ENCODE results near the gene TSPAN5.

The TSPAN5 gene

GRCh38 chr4:98571161-98571786 lies 87.1 kb downstream of the TSPAN5 start:
- POLR2A ChIA-PET: no interaction called here
- Histone ChIP-seq H3K27ac (ENCODE audit: extremely low read depth, low read depth, low read length) (no peak overlapping the region), H3K4me3 (ENCODE audit: low read depth, low read length) (no peak overlapping the region), H3K36me3 (ENCODE audit: control insufficient read depth in 2 of 2, insufficient read depth in 1 of 2, low read length in 2 of 2) (no peaks in the 10 kb centered on the region), H3K4me1 (ENCODE audit: control insufficient read depth, insufficient read depth, low read length) (no peaks in the 10 kb centered on the region), H3K9me3 (ENCODE audit: control insufficient read depth, insufficient read depth, low read depth, low read length) (no peaks in the 10 kb centered on the region)
- TF ChIP-seq ZBTB48 (tag by site-specific recombination; IDR thresholded peaks at IDR 0.05): no peak
- no peak for TF ChIP-seq ELK4 (IDR thresholded peaks at IDR 0.05; ENCODE audit: borderline replicate concordance, low read depth, low read length)
- TF ChIP-seq TCF7L2 (IDR thresholded peaks at IDR 0.05; ENCODE audit: borderline replicate concordance, low read depth, low read length): no peak
- TF ChIP-seq ZFHX2 (tag by site-specific recombination; conservative IDR thresholded peaks at IDR 0.05): no peak
- no peak for TF ChIP-seq ZNF362 (tag by site-specific recombination; IDR thresholded peaks at IDR 0.05)
- no peak for TF ChIP-seq ZNF211 (tag by site-specific recombination; IDR thresholded peaks at IDR 0.05; ENCODE audit: low read depth)
- TF ChIP-seq, protein P1, sequence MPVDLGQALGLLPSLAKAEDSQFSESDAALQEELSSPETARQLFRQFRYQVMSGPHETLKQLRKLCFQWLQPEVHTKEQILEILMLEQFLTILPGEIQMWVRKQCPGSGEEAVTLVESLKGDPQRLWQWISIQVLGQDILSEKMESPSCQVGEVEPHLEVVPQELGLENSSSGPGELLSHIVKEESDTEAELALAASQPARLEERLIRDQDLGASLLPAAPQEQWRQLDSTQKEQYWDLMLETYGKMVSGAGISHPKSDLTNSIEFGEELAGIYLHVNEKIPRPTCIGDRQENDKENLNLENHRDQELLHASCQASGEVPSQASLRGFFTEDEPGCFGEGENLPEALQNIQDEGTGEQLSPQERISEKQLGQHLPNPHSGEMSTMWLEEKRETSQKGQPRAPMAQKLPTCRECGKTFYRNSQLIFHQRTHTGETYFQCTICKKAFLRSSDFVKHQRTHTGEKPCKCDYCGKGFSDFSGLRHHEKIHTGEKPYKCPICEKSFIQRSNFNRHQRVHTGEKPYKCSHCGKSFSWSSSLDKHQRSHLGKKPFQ (tag by site-specific recombination; IDR thresholded peaks at IDR 0.05): no peak
- CTCF ChIA-PET: no interaction called here

DNA sequence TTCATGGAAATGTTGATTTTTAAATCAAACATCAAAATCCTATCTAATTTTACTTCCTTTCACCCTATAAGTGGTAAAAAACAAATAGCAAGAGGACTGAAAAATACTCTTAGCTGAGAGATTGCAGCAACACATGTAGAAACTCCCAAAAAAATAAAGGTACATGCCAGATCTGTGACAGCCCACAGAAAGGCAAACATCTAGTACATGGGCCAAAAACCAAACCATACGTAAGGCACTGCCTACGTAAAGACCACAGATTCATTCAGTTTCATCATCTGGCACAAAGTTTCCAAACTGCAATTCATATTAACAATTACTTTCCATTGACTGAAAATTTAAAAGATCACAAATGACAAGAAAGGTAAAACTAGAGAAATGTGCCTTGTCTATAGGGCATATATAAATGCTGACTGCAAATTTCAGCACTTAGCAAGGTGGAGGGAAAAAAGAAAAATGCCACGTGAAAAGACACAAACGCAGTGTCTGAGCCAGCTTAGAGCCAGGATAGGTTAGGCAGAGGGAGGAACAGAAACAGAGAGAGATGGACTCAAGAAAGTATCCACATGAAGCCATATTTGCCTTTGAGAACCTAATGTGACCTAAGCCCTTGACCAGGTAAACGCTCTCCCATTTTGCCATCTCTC lies 88.1 kb downstream of the TSPAN5 start:
- TF ChIP-seq ZNF518A (tag by site-specific recombination; conservative IDR thresholded peaks at IDR 0.05; ENCODE audit: low read depth) (no peak), ZNF302 (tag by site-specific recombination; IDR thresholded peaks at IDR 0.05; ENCODE audit: low read depth) (no peak), ZNF561 (tag by site-specific recombination; IDR thresholded peaks at IDR 0.05; ENCODE audit: borderline replicate concordance) (no peak), ZNF488 (tag by site-specific recombination; IDR thresholded peaks at IDR 0.05) (no peak), ZNF621 (tag by site-specific recombination; IDR thresholded peaks at IDR 0.05) (no peak), REPIN1 (tag by site-specific recombination; IDR thresholded peaks at IDR 0.05; ENCODE audit: low read depth) (no peak), ZNF16 (tag by site-specific recombination; IDR thresholded peaks at IDR 0.05; ENCODE audit: low read depth) (no peak), SALL2 (tag by site-specific recombination; IDR thresholded peaks at IDR 0.05; ENCODE audit: borderline replicate concordance) (no peak), ZNF292 (tag by site-specific recombination; IDR thresholded peaks at IDR 0.05; ENCODE audit: borderline replicate concordance, low read depth) (no peak), ZNF785 (tag by site-specific recombination; IDR thresholded peaks at IDR 0.05) (no peak), FEZF1 (tag by site-specific recombination; IDR thresholded peaks at IDR 0.05) (no peak), ZNF747 (tag by site-specific recombination; IDR thresholded peaks at IDR 0.05) (no peak), ZNF132 (tag by site-specific recombination; IDR thresholded peaks at IDR 0.05; ENCODE audit: borderline replicate concordance) (no peak), ZNF202 (tag by site-specific recombination; IDR thresholded peaks at IDR 0.05; ENCODE audit: borderline replicate concordance) (no peak)
- TF ChIP-seq, protein P2, sequence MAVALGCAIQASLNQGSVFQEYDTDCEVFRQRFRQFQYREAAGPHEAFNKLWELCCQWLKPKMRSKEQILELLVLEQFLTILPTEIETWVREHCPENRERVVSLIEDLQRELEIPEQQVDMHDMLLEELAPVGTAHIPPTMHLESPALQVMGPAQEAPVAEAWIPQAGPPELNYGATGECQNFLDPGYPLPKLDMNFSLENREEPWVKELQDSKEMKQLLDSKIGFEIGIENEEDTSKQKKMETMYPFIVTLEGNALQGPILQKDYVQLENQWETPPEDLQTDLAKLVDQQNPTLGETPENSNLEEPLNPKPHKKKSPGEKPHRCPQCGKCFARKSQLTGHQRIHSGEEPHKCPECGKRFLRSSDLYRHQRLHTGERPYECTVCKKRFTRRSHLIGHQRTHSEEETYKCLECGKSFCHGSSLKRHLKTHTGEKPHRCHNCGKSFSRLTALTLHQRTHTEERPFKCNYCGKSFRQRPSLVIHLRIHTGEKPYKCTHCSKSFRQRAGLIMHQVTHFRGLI (tag by site-specific recombination; IDR thresholded peaks at IDR 0.05): no peak
- no peaks in the 10 kb centered on the region for H3K4me1 ChIP-seq (ENCODE audit: control insufficient read depth, insufficient read depth, low read length)
- no peak overlapping the region for H3K27ac ChIP-seq (ENCODE audit: extremely low read depth, low read depth, low read length)
- ChIA-PET CTCF (no interaction called here), POLR2A (no interaction called here)
- no peaks in the 10 kb centered on the region for H3K9me3 ChIP-seq (ENCODE audit: control insufficient read depth, insufficient read depth, low read depth, low read length)
- no peaks in the 10 kb centered on the region for H3K36me3 ChIP-seq (ENCODE audit: control insufficient read depth in 2 of 2, insufficient read depth in 1 of 2, low read length in 2 of 2)
- no peak overlapping the region for H3K4me3 ChIP-seq (ENCODE audit: low read depth, low read length)

Data from HEK293 (cell line).